ENCODE results near the gene TMX2.

TMX2 gene

GRCh38 chr11:57761301-57762234, 49.2 kb downstream of the TMX2 start, which contains the start of gene CTNND1:
CTNND1 (plus strand) TSS chr11:57761802; CDS start chr11:57791479, 29,677 bp downstream.
- peak within 1 kb of the TSS; percentile 46 to 65 (median 53) for H3K4me3 ChIP-seq
- peak within 1 kb of the TSS; percentile 74 to 98 (median 90) for H3K27ac ChIP-seq

- Histone ChIP-seq H3K4me3 (peak overlapping the region; percentile 46 to 65 (median 53)), H3K27ac (peak overlapping the region; percentile 74 to 98 (median 90))
Observed at GRCh38 chr11:57762235-57762861, 50.0 kb downstream of the TMX2 start.

GRCh38 chr11:57763568-57763967, 51.2 kb downstream of the TMX2 start:
- Histone ChIP-seq H3K4me3 (peak overlapping the region; percentile 46 to 65 (median 53)), H3K27ac (peak overlapping the region in 18 of 21 experiments; percentile 1 to 98 (median 91))

GRCh38 chr11:57764021-57764420, 51.6 kb downstream of the TMX2 start:
- H3K4me3 ChIP-seq: peak overlapping the region; percentile 46 to 65 (median 53)
- H3K27ac ChIP-seq: peak overlapping the region in 17 of 21 experiments; percentile 1 to 98 (median 92)

GRCh38 chr11:57764566-57764965, 52.2 kb downstream of the TMX2 start:
- peak overlapping the region; percentile 46 to 65 (median 53) for H3K4me3 ChIP-seq
- peak overlapping the region in 16 of 21 experiments; percentile 25 to 96 (median 90) for H3K27ac ChIP-seq

GRCh38 chr11:57764972-57765371, 52.6 kb downstream of the TMX2 start:
- H3K27ac ChIP-seq: peak overlapping the region in 13 of 21 experiments; percentile 29 to 96 (median 90)

GRCh38 chr11:57770793-57771192, 58.4 kb downstream of the TMX2 start:
- H3K27ac ChIP-seq: peak overlapping the region in 3 of 21 experiments; percentile 3 to 36 (median 6)

More at GRCh38 chr11:57764972-57765371, 52.6 kb downstream of the TMX2 start:
- H3K4me3 ChIP-seq: peak overlapping the region in 6 of 7 experiments; percentile 2 to 65 (median 56)

GRCh38 chr11:57771365-57771764, 59.0 kb downstream of the TMX2 start:
- H3K27ac ChIP-seq: no peak overlapping the region
- H3K4me3 ChIP-seq: no peak overlapping the region

More at GRCh38 chr11:57770793-57771192, 58.4 kb downstream of the TMX2 start:
- H3K4me3 ChIP-seq: no peak overlapping the region

- H3K27ac ChIP-seq: no peak overlapping the region
Observed at GRCh38 chr11:57772562-57772961, 60.2 kb downstream of the TMX2 start.

GRCh38 chr11:57773026-57773598, 60.7 kb downstream of the TMX2 start:
- H3K27ac ChIP-seq: no peak overlapping the region
- no peak overlapping the region for H3K4me3 ChIP-seq

More at GRCh38 chr11:57772562-57772961, 60.2 kb downstream of the TMX2 start:
- no peak overlapping the region for H3K4me3 ChIP-seq

- Histone ChIP-seq H3K4me3 (no peak overlapping the region), H3K27ac (peak overlapping the region in 17 of 21 experiments; percentile 4 to 89 (median 60))
Observed at GRCh38 chr11:57775491-57775890, 63.1 kb downstream of the TMX2 start.

- no peak overlapping the region for H3K4me3 ChIP-seq
- H3K27ac ChIP-seq: peak overlapping the region in 18 of 21 experiments; percentile 20 to 89 (median 62)
Observed at GRCh38 chr11:57776031-57776521, 63.7 kb downstream of the TMX2 start.

- Histone ChIP-seq H3K27ac (peak overlapping the region in 20 of 21 experiments; percentile 1 to 89 (median 74)), H3K4me3 (no peak overlapping the region)
Observed at GRCh38 chr11:57776577-57777210, 64.3 kb downstream of the TMX2 start.

GRCh38 chr11:57777969-57778317, 65.5 kb downstream of the TMX2 start:
- H3K4me3 ChIP-seq: no peak overlapping the region
- H3K27ac ChIP-seq: peak overlapping the region in 20 of 21 experiments; percentile 33 to 89 (median 76)

GRCh38 chr11:57778318-57779037, 66.1 kb downstream of the TMX2 start:
- Histone ChIP-seq H3K27ac (peak overlapping the region; percentile 28 to 89 (median 75)), H3K4me3 (no peak overlapping the region)

- Histone ChIP-seq H3K4me3 (no peak overlapping the region), H3K27ac (peak overlapping the region in 20 of 21 experiments; percentile 28 to 89 (median 76))
Observed at GRCh38 chr11:57779276-57779675, 66.9 kb downstream of the TMX2 start.

- peak overlapping the region in 19 of 21 experiments; percentile 41 to 89 (median 72) for H3K27ac ChIP-seq
- no peak overlapping the region for H3K4me3 ChIP-seq
Observed at GRCh38 chr11:57781529-57781943, 69.1 kb downstream of the TMX2 start.

GRCh38 chr11:57785072-57785471, 72.7 kb downstream of the TMX2 start:
- peak overlapping the region in 14 of 21 experiments; percentile 1 to 83 (median 43) for H3K27ac ChIP-seq
- H3K4me3 ChIP-seq: no peak overlapping the region

All from skin epidermis (tissue), 12 donors.